Liver (tissue), 9 donors: ENCODE results near the gene RSL1D1. TPM values are rescaled to one million over a fixed set of nuclear protein-coding genes. Genes with fewer than 3 reads are reported as not detected.

Experiments
- DNase-seq: peaks from one replicate; pipeline ENCODE4 v3.0.0-alpha.2; 2017; ENCODE audit warnings: low spot score
- H3K27ac ChIP-seq, 2 donors: one replicate each; pipeline ENCODE4 v1.7.0; 2013; ENCODE audit warnings: inconsistent platforms in 2 of 2, low read length in 2 of 2, control low read depth in 1 of 2, low read depth in 1 of 2, mild to moderate bottlenecking in 1 of 2
- H3K27me3 ChIP-seq, 4 donors: one replicate each; pipeline versions ENCODE4 v1.6.1 to v1.7.0; 2013; ENCODE audit warnings: low read length in 3 of 4, inconsistent platforms in 1 of 4, mild to moderate bottlenecking in 1 of 4, moderate library complexity in 1 of 4; ENCODE audit not compliant: control insufficient read depth in 4 of 4, insufficient read depth in 4 of 4
- H3K36me3 ChIP-seq, 4 donors: one replicate each; pipeline versions ENCODE4 v1.6.1 to v1.7.0; 2013; ENCODE audit warnings: low read length in 3 of 4, mild to moderate bottlenecking in 3 of 4, low read depth in 1 of 4, moderate library complexity in 1 of 4; ENCODE audit not compliant: control insufficient read depth in 4 of 4, insufficient read depth in 3 of 4
- H3K4me1 ChIP-seq, 4 donors: one replicate each; pipeline versions ENCODE4 v1.6.1 to v1.7.0; 2013; ENCODE audit warnings: low read length in 3 of 4, mild to moderate bottlenecking in 3 of 4, moderate library complexity in 1 of 4; ENCODE audit not compliant: control insufficient read depth in 4 of 4, insufficient read depth in 4 of 4
- H3K4me3 ChIP-seq, 3 donors: one replicate each; pipeline versions ENCODE4 v1.6.1 to v1.7.0; 2013; ENCODE audit warnings: low read length in 3 of 3, control low read depth in 1 of 3, low read depth in 1 of 3, mild to moderate bottlenecking in 1 of 3
- H3K9ac ChIP-seq, 2 donors: one replicate each; pipeline ENCODE4 v1.7.0; 2013; ENCODE audit warnings: low read length in 2 of 2, mild to moderate bottlenecking in 2 of 2, moderate library complexity in 2 of 2, control low read depth in 1 of 2, low read depth in 1 of 2
- H3K9me3 ChIP-seq, 4 donors: one replicate each; pipeline versions ENCODE4 v1.6.1 to v1.7.0; 2013; ENCODE audit warnings: low read length in 3 of 4; ENCODE audit not compliant: control insufficient read depth in 4 of 4
- FOXA2 ChIP-seq: IDR thresholded peaks from 2 replicates; pipeline ENCODE4 v1.6.1; 2016; ENCODE audit warnings: antibody characterized with exemption
- JUND ChIP-seq, 2 donors: IDR thresholded peaks; 2 replicates each; pipeline ENCODE4 v1.6.1; 2016; ENCODE audit warnings: antibody characterized with exemption in 2 of 2
- NR2F2 ChIP-seq: IDR thresholded peaks from 2 replicates; pipeline ENCODE4 v1.6.1; 2016; ENCODE audit warnings: antibody characterized with exemption
- RAD21 ChIP-seq, 2 donors: IDR thresholded peaks; 2 replicates each; pipeline ENCODE4 v1.6.1; 2016; ENCODE audit warnings: antibody characterized with exemption in 2 of 2, mild to moderate bottlenecking in 2 of 2
- RXRA ChIP-seq, 2 donors: IDR thresholded peaks; 2 replicates each; pipeline ENCODE4 v1.6.1; 2017 to 2018; ENCODE audit warnings: antibody characterized with exemption in 2 of 2, mild to moderate bottlenecking in 1 of 2
- SP1 ChIP-seq: IDR thresholded peaks from 2 replicates; pipeline ENCODE4 v1.6.1; 2018; ENCODE audit warnings: antibody characterized with exemption, mild to moderate bottlenecking
- TAF1 ChIP-seq: conservative IDR thresholded peaks from 2 replicates; pipeline ENCODE4 v1.6.1; 2016; ENCODE audit warnings: antibody characterized with exemption, mild to moderate bottlenecking
- WGBS: extraction: QIAGEN DNeasy Blood & Tissue Kit; methylation state at CpG from one replicate; pipeline ENCODE4 v1.1.7; 2013; 5-methylcytosine and 5-hydroxymethylcytosine counted together
- polyA plus RNA-seq, 2 donors: library from polyadenylated mRNA; stranded (reverse) in 1 of 2; unstranded in 1 of 2; fragments of 200-250 nt in 1 of 2; fragments of >200 nt in 1 of 2; fragmentation: Nextera tagmentation in 1 of 2; extraction: Ambion mirVana in 1 of 2; gene quantifications; one replicate each; pipeline versions ENCODE4 v1.2.1 to v1.2.3, GENCODE V29; 2013 to 2015
- total RNA-seq, 2 donors: library from RNA; depleted of rRNA; stranded (reverse); fragments of >200 nt; gene quantifications; one replicate each; pipeline ENCODE4 v1.2.3, GENCODE V29; 2014
- TF ChIP-seq, protein P1 (sequence below): IDR thresholded peaks from 2 replicates; pipeline ENCODE4 v1.6.1; 2016; ENCODE audit warnings: antibody characterized with exemption
- TF ChIP-seq, protein P2 (sequence below): IDR thresholded peaks from 2 replicates; pipeline ENCODE4 v1.6.1; 2016; ENCODE audit warnings: antibody characterized with exemption
- TF ChIP-seq, protein P3 (sequence below): IDR thresholded peaks from 2 replicates; pipeline ENCODE4 v1.6.1; 2016; ENCODE audit warnings: antibody characterized with exemption
- TF ChIP-seq, protein P4 (sequence below): IDR thresholded peaks from 2 replicates; pipeline ENCODE4 v1.6.1; 2016; ENCODE audit warnings: antibody characterized with exemption, mild to moderate bottlenecking
- TF ChIP-seq, protein P5 (sequence below): fragments of 150-350 bp; IDR thresholded peaks from 2 replicates; pipeline ENCODE4 v1.5.1; 2017; ENCODE audit warnings: improper control_type of control experiment, low read depth, low read length; ENCODE audit not compliant: missing input control
- donor health status: healthy.
- donor health status: healthy.
- donor health status: healthy.
- donor health status: healthy.
- donor health status: healthy.

Gene RSL1D1
- total and polyA plus RNA-seq, 4 donors = 35.2 to 59.7 (median 43.3) TPM

DNA sequence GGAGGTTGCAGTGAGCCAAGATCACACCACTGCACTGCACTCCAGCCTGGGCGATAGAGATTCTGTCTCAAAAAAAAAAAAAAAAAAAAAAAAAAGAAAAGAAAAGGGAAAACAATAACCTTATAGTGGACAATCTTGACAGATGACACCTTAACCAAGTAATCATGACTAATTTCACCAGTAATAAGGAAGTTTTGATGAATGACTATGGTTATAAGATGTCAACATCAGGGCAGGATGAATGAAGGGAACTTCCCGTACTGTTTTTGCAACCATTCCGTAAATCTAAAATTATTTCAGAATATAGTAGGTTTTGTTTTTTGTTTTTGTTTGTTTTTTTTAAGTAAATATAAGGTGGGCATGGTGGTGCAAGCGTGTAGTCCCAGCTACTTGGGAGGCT, 41.4 kb upstream of the RSL1D1 start:
- TF ChIP-seq, protein P1, sequence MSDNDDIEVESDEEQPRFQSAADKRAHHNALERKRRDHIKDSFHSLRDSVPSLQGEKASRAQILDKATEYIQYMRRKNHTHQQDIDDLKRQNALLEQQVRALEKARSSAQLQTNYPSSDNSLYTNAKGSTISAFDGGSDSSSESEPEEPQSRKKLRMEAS = no peak
- no peak for TF ChIP-seq SP1
- TF ChIP-seq, protein P2, sequence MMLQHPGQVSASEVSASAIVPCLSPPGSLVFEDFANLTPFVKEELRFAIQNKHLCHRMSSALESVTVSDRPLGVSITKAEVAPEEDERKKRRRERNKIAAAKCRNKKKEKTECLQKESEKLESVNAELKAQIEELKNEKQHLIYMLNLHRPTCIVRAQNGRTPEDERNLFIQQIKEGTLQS = no peak
- 83% methylated on average over 4 of the region's 4 CpGs for WGBS
- Histone ChIP-seq H3K27me3 (no peaks in the 10 kb centered on the region), H3K36me3 (peaks cover 4 to 36% (median 23%) of the 10 kb centered on the region in 4 donors), H3K9ac (no peak overlapping the region), H3K9me3 (no peaks in the 10 kb centered on the region), H3K4me1 (peaks cover 0 to 5% (median 1%) of the 10 kb centered on the region in 4 donors), H3K4me3 (no peak overlapping the region), H3K27ac (no peak overlapping the region)
- no peak for DNase-seq

DNA sequence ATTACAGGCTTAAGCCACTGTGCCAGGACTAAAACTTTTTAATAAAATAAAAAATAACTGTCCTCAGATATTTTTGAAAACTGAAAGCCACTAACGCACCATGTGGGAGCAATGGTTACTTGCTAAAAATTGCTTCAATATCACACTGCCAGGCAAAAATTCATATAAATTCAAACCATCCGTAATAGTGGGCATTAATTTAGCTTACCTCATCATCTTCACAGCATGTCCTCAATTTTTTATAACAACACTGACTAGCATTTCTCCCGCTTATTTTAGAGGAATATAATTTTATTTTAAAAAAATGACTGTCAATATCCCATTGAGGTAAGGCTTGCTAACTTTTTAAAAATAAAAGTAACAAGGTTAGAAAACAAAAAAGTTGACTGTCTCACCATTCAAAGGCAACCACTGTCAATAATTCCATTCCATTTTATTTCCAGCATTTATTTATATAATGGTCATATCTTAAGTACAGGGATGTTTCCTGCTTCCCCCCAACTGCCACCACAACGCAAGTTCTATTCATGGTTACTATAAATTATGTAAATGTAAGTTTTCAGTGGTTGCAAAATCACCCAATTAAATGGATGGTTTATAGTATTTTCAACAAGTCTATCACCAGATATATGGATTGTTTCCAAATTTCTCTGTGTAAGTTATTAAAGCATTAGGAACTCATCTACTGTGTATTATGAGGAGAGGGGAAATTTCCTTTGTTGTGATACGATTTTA, 39.1 kb upstream of the RSL1D1 start:
- 94% methylated on average over 5 of the region's 5 CpGs for WGBS
- no peak for DNase-seq
- no peak overlapping the region for H3K9ac ChIP-seq
- H3K27ac ChIP-seq = no peak overlapping the region
- TF ChIP-seq RXRA (IDR thresholded peaks at IDR 0.05) (no peak), FOXA2 (no peak), NR2F2 (no peak)
- TF ChIP-seq, protein P3, sequence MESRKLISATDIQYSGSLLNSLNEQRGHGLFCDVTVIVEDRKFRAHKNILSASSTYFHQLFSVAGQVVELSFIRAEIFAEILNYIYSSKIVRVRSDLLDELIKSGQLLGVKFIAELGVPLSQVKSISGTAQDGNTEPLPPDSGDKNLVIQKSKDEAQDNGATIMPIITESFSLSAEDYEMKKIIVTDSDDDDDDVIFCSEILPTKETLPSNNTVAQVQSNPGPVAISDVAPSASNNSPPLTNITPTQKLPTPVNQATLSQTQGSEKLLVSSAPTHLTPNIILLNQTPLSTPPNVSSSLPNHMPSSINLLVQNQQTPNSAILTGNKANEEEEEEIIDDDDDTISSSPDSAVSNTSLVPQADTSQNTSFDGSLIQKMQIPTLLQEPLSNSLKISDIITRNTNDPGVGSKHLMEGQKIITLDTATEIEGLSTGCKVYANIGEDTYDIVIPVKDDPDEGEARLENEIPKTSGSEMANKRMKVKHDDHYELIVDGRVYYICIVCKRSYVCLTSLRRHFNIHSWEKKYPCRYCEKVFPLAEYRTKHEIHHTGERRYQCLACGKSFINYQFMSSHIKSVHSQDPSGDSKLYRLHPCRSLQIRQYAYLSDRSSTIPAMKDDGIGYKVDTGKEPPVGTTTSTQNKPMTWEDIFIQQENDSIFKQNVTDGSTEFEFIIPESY = no peak
- H3K27me3 ChIP-seq = no peaks in the 10 kb centered on the region
- H3K4me3 ChIP-seq = no peak overlapping the region
- H3K4me1 ChIP-seq = no peaks in the 10 kb centered on the region
- H3K36me3 ChIP-seq = peaks cover 7 to 56% (median 33%) of the 10 kb centered on the region in 4 donors
- H3K9me3 ChIP-seq = no peaks in the 10 kb centered on the region

DNA sequence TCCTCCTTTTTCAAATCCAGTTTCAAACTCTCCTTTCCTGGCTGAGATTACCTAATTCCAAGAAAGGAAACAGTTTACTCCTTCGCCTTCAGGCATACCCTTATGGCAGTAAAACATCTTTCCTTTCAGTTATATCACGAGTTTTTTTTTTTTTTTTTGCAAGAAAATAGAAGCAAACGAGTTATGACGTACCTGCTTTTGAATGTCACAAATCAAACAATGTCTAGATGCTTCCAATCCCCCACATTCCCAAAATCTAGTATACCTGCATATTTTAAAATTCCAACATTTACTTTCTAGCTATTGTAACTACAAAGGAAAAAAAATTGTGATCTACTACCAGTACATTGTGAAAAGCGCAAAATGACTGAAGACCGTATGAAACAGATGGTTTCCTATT, 35.5 kb upstream of the RSL1D1 start:
- Histone ChIP-seq H3K9ac (no peak overlapping the region), H3K9me3 (no peaks in the 10 kb centered on the region), H3K4me3 (no peak overlapping the region), H3K36me3 (peaks cover 10 to 57% (median 34%) of the 10 kb centered on the region in 4 donors), H3K27me3 (no peaks in the 10 kb centered on the region), H3K27ac (no peak overlapping the region), H3K4me1 (no peaks in the 10 kb centered on the region)
- 95% methylated on average over 6 of the region's 6 CpGs for WGBS
- no peak for DNase-seq
- TF ChIP-seq RAD21 (IDR thresholded peaks at IDR 0.05) (no peak), TAF1 (no peak), JUND (IDR thresholded peaks at IDR 0.05) (no peak), SP1 (no peak)
- TF ChIP-seq, protein P4, sequence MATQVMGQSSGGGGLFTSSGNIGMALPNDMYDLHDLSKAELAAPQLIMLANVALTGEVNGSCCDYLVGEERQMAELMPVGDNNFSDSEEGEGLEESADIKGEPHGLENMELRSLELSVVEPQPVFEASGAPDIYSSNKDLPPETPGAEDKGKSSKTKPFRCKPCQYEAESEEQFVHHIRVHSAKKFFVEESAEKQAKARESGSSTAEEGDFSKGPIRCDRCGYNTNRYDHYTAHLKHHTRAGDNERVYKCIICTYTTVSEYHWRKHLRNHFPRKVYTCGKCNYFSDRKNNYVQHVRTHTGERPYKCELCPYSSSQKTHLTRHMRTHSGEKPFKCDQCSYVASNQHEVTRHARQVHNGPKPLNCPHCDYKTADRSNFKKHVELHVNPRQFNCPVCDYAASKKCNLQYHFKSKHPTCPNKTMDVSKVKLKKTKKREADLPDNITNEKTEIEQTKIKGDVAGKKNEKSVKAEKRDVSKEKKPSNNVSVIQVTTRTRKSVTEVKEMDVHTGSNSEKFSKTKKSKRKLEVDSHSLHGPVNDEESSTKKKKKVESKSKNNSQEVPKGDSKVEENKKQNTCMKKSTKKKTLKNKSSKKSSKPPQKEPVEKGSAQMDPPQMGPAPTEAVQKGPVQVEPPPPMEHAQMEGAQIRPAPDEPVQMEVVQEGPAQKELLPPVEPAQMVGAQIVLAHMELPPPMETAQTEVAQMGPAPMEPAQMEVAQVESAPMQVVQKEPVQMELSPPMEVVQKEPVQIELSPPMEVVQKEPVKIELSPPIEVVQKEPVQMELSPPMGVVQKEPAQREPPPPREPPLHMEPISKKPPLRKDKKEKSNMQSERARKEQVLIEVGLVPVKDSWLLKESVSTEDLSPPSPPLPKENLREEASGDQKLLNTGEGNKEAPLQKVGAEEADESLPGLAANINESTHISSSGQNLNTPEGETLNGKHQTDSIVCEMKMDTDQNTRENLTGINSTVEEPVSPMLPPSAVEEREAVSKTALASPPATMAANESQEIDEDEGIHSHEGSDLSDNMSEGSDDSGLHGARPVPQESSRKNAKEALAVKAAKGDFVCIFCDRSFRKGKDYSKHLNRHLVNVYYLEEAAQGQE = no peak
- TF ChIP-seq, protein P5, sequence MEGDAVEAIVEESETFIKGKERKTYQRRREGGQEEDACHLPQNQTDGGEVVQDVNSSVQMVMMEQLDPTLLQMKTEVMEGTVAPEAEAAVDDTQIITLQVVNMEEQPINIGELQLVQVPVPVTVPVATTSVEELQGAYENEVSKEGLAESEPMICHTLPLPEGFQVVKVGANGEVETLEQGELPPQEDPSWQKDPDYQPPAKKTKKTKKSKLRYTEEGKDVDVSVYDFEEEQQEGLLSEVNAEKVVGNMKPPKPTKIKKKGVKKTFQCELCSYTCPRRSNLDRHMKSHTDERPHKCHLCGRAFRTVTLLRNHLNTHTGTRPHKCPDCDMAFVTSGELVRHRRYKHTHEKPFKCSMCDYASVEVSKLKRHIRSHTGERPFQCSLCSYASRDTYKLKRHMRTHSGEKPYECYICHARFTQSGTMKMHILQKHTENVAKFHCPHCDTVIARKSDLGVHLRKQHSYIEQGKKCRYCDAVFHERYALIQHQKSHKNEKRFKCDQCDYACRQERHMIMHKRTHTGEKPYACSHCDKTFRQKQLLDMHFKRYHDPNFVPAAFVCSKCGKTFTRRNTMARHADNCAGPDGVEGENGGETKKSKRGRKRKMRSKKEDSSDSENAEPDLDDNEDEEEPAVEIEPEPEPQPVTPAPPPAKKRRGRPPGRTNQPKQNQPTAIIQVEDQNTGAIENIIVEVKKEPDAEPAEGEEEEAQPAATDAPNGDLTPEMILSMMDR = no peak
